ENCODE results near the gene KCNK1.
"Not testable (repeated sequence)": the region's sequence is repeated elsewhere in the genome, so short reads cannot be mapped to it uniquely, and the experiment has no call there.

The KCNK1 gene

GRCh38 chr1:233609926-233610325, 4.0 kb upstream of the KCNK1 start:
- Histone ChIP-seq H3K36me3 (no peaks in the 10 kb centered on the region), H3K27me3 (peaks cover 28% of the 10 kb centered on the region), H3K9me3 (no peaks in the 10 kb centered on the region), H3K4me1 (no peaks in the 10 kb centered on the region), H3K4me3 (ENCODE audit: low read depth, low read length) (no peak overlapping the region)
- no peak for TF ChIP-seq CTCF (IDR thresholded peaks at IDR 0.05; ENCODE audit: low read depth, low read length)
- DNase-seq, result no peak

DNA sequence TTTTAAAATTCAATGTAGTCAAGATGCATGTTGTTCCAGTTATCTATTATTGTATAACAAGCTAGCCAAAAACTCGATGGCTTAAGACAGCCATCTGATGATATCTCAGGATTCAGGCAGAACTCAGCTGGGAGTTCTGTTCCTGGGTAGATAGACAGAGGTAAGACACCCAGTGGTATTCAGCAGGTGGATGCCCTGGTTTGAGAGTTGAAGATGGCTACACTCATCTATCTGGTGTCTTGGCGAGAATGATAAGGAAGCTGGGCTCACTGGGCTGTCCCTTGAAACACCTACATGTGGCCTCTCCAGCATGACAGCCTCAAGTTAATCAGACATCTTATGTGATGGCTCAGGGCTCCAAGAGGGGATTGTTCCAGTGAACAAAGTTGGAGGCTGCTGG, 3.3 kb upstream of the KCNK1 start:
- H3K9me3 ChIP-seq, result no peaks in the 10 kb centered on the region
- H3K27me3 ChIP-seq, result peaks cover 35% of the 10 kb centered on the region
- no peak overlapping the region for H3K4me3 ChIP-seq (ENCODE audit: low read depth, low read length)
- H3K4me1 ChIP-seq, result no peaks in the 10 kb centered on the region
- H3K36me3 ChIP-seq, result no peaks in the 10 kb centered on the region
- DNase-seq, result no peak
- no peak for TF ChIP-seq CTCF (IDR thresholded peaks at IDR 0.05; ENCODE audit: low read depth, low read length)

DNA sequence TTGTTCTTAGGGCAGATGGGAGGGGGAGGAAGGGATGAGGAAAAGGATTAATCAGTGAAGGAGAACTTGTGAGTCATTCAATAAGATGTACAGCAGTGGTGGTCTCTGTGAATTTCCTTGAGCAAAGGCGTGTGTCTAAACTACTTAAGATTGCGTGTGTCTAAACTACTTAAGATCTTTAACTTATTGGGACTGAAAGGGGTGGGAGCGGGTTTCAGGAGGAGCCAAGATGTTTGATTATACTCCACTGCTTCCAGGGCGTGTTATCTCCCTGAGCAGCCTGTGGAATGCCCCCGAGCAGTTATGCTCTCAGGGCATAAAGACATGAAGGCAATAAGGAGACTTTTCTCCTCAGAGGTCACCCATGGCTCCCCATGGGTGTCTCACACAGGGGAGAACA, 2.5 kb upstream of the KCNK1 start:
- not testable (repeated sequence) for H3K4me3 ChIP-seq (ENCODE audit: low read depth, low read length); H3K4me1 ChIP-seq; H3K9me3 ChIP-seq; H3K36me3 ChIP-seq; DNase-seq
- H3K27me3 ChIP-seq, result peaks cover 35% of the 10 kb centered on the region

DNA sequence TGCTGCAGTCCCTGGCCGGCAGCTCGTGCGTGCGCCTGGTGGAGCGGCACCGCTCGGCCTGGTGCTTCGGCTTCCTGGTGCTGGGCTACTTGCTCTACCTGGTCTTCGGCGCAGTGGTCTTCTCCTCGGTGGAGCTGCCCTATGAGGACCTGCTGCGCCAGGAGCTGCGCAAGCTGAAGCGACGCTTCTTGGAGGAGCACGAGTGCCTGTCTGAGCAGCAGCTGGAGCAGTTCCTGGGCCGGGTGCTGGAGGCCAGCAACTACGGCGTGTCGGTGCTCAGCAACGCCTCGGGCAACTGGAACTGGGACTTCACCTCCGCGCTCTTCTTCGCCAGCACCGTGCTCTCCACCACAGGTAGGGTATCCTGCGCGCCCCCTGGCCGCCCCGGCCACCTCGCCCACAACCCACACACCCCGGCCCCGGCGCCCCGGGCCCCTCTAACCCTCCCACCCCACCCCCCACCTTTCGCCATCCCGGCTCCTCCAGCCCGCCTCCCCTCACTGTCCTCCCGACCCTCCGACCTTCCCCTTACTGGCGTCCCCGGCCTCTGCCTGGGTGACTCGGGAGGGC, 352 bp downstream of the KCNK1 start:
- peaks cover 35% of the 10 kb centered on the region for H3K27me3 ChIP-seq
- no peak for TF ChIP-seq CTCF (IDR thresholded peaks at IDR 0.05; ENCODE audit: low read depth, low read length)
- no peak for DNase-seq

GRCh38 chr1:233614743-233615521, 1.0 kb downstream of the KCNK1 start:
- Histone ChIP-seq H3K4me3 (ENCODE audit: low read depth, low read length) (no peak overlapping the region), H3K36me3 (no peaks in the 10 kb centered on the region), H3K9me3 (no peaks in the 10 kb centered on the region), H3K27me3 (peaks cover 35% of the 10 kb centered on the region), H3K4me1 (no peaks in the 10 kb centered on the region)
- no peak for TF ChIP-seq CTCF (IDR thresholded peaks at IDR 0.05; ENCODE audit: low read depth, low read length)
- DNase-seq, result no peak

More for the DNA sequence above, 352 bp downstream of the KCNK1 start:
- Histone ChIP-seq H3K9me3 (no peaks in the 10 kb centered on the region), H3K4me3 (ENCODE audit: low read depth, low read length) (no peak overlapping the region), H3K36me3 (no peaks in the 10 kb centered on the region), H3K4me1 (no peaks in the 10 kb centered on the region)

DNA sequence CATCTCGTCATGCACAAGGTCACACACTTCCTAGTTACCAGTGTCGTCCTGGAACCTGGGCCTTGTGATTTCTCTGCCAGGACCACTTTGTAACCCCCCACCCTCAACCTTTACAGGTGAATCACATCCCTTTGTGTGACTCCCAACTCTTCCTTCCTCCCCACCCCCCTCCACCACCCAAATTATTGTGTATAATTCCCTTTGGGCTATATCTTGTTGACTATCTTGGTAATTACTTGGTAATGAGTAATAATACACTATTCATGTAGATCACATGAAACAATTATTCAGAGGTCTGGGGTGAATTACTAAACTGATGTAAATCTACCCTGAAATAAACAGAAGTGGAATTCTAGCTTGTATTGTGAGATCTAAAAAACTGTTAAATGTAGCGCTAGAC, 1.7 kb downstream of the KCNK1 start:
- H3K36me3 ChIP-seq, result no peaks in the 10 kb centered on the region
- H3K9me3 ChIP-seq, result no peaks in the 10 kb centered on the region
- peaks cover 35% of the 10 kb centered on the region for H3K27me3 ChIP-seq
- no peak for DNase-seq
- no peak for TF ChIP-seq CTCF (IDR thresholded peaks at IDR 0.05; ENCODE audit: low read depth, low read length)
- H3K4me3 ChIP-seq (ENCODE audit: low read depth, low read length), result no peak overlapping the region
- H3K4me1 ChIP-seq, result no peaks in the 10 kb centered on the region
